WTC11 (cell line): ENCODE results near the gene RAB3IL1. TPM values are rescaled to one million over a fixed set of nuclear protein-coding genes. Genes with fewer than 3 reads are reported as not detected.

Experiments used
- ATAC-seq: fragments of 200-7000 bp; cut with Tn5 transposase; 2 replicates; pipeline ENCODE4 v1.10.0; 2021; ENCODE audit warnings: mild to moderate bottlenecking, moderate library complexity
- CTCF ChIA-PET: fragments of 300-600 bp; sonication (Branson Sonifier 250); formaldehyde crosslinking; loops from one replicate; lab custom pipeline; 2021; ENCODE audit warnings: antibody characterized with exemption; lab: Charles Lee
- POLR2A ChIA-PET: fragments of 350-600 bp; sonication (Branson Sonifier 250); formaldehyde crosslinking; loops from one replicate; lab custom pipeline; 2021; ENCODE audit warnings: antibody characterized with exemption; lab: Charles Lee
- DNase-seq: peaks from one replicate; pipeline ENCODE4 v3.0.0; 2021; ENCODE audit warnings: low spot score
- H3K27ac Mint-ChIP-seq: 2 replicates; pipeline ENCODE4 v1.8.0; 2021; ENCODE audit warnings: mixed read lengths
- H3K27me3 Mint-ChIP-seq: 2 replicates; pipeline ENCODE4 v1.8.0; 2021; ENCODE audit warnings: low read depth, mild to moderate bottlenecking, moderate library complexity, mixed read lengths
- H3K36me3 Mint-ChIP-seq: 2 replicates; pipeline ENCODE4 v1.8.0; 2021; ENCODE audit warnings: mixed read lengths
- H3K4me1 Mint-ChIP-seq: 2 replicates; pipeline ENCODE4 v1.8.0; 2022; ENCODE audit warnings: mixed read lengths
- H3K4me3 Mint-ChIP-seq: 2 replicates; pipeline ENCODE4 v1.8.0; 2021; ENCODE audit warnings: mild to moderate bottlenecking, moderate library complexity, mixed read lengths
- H3K9me3 Mint-ChIP-seq: 2 replicates; pipeline ENCODE4 v1.8.0; 2021; ENCODE audit warnings: mixed read lengths
- AR ChIP-seq: fragments of 250-450 bp; sonication (Bioruptor Pico); IDR thresholded peaks from 2 replicates; pipeline ENCODE4 v1.9.0; 2021; ENCODE audit warnings: mild to moderate bottlenecking
- ATF2 ChIP-seq: sonication (generic); formaldehyde crosslinking; IDR thresholded peaks from 2 replicates; pipeline ENCODE4 v1.8.1; 2022; ENCODE audit warnings: low read depth, missing genetic modification reagents, borderline replicate concordance
- CREM ChIP-seq: sonication (generic); formaldehyde crosslinking; IDR thresholded peaks from 2 replicates; pipeline ENCODE4 v1.8.1; 2022; ENCODE audit warnings: mild to moderate bottlenecking, missing genetic modification reagents, moderate library complexity
- GABPB1 ChIP-seq: sonication (generic); formaldehyde crosslinking; IDR thresholded peaks from 2 replicates; pipeline ENCODE4 v1.8.1; 2023; ENCODE audit warnings: mild to moderate bottlenecking, missing genetic modification reagents
- HMGXB4 ChIP-seq: sonication (generic); formaldehyde crosslinking; IDR thresholded peaks from 2 replicates; pipeline ENCODE4 v1.8.1; 2023; ENCODE audit warnings: mild to moderate bottlenecking, moderate library complexity, missing genetic modification reagents
- JAZF1 ChIP-seq: fragments of 250-450 bp; sonication (Bioruptor Pico); IDR thresholded peaks from 2 replicates; pipeline ENCODE4 v1.9.0; 2021; ENCODE audit warnings: moderate library complexity, mild to moderate bottlenecking, inconsistent platforms
- MXD4 ChIP-seq: fragments of 250-450 bp; sonication (Bioruptor Pico); IDR thresholded peaks from 2 replicates; pipeline ENCODE4 v1.8.0; 2021; ENCODE audit warnings: mild to moderate bottlenecking, moderate library complexity, borderline replicate concordance
- MYBL2 ChIP-seq: sonication (generic); formaldehyde crosslinking; IDR thresholded peaks from 2 replicates; pipeline ENCODE4 v1.8.1; 2023; ENCODE audit warnings: mild to moderate bottlenecking, moderate library complexity, missing genetic modification reagents
- OVOL2 ChIP-seq: fragments of 250-450 bp; sonication (Bioruptor Pico); IDR thresholded peaks from 2 replicates; pipeline ENCODE4 v1.9.0; 2021; ENCODE audit warnings: mild to moderate bottlenecking, borderline replicate concordance
- PREB ChIP-seq: sonication (generic); formaldehyde crosslinking; IDR thresholded peaks from 2 replicates; pipeline ENCODE4 v1.8.1; 2022; ENCODE audit warnings: mild to moderate bottlenecking, missing genetic modification reagents, moderate library complexity, borderline replicate concordance
- RELA ChIP-seq: sonication (generic); formaldehyde crosslinking; IDR thresholded peaks from 2 replicates; pipeline ENCODE4 v1.8.1; 2022; ENCODE audit warnings: missing genetic modification reagents, mild to moderate bottlenecking, borderline replicate concordance
- TCF7 ChIP-seq: sonication (generic); formaldehyde crosslinking; IDR thresholded peaks from 2 replicates; pipeline ENCODE4 v1.8.0; 2022; ENCODE audit warnings: mild to moderate bottlenecking, low read depth, missing genetic modification reagents, moderate library complexity
- ZBTB21 ChIP-seq: sonication (generic); formaldehyde crosslinking; IDR thresholded peaks from 2 replicates; pipeline ENCODE4 v1.8.1; 2023; ENCODE audit warnings: mild to moderate bottlenecking, missing genetic modification reagents, borderline replicate concordance
- ZMAT4 ChIP-seq: fragments of 250-450 bp; sonication (Bioruptor Pico); IDR thresholded peaks from 2 replicates; pipeline ENCODE4 v1.9.0; 2021; ENCODE audit warnings: mild to moderate bottlenecking
- ZNF121 ChIP-seq: sonication (generic); formaldehyde crosslinking; IDR thresholded peaks from 2 replicates; pipeline ENCODE4 v1.8.0; 2023; ENCODE audit warnings: missing genetic modification reagents
- ZNF317 ChIP-seq: sonication (generic); formaldehyde crosslinking; IDR thresholded peaks from 2 replicates; pipeline ENCODE4 v1.8.1; 2023; ENCODE audit warnings: low read depth, mild to moderate bottlenecking, moderate library complexity, missing genetic modification reagents, borderline replicate concordance
- ZNF396 ChIP-seq: fragments of 250-450 bp; sonication (Bioruptor Pico); IDR thresholded peaks from 2 replicates; pipeline ENCODE4 v1.8.0; 2021; ENCODE audit warnings: mild to moderate bottlenecking, moderate library complexity, borderline replicate concordance
- total RNA-seq: library from RNA; stranded (reverse); gene quantifications from 3 replicates; pipeline ENCODE4 v1.2.3, GENCODE V29; 2021
- TF ChIP-seq, protein P1 (sequence below): sonication (generic); formaldehyde crosslinking; IDR thresholded peaks from 2 replicates; pipeline ENCODE4 v1.8.1; 2022; ENCODE audit warnings: low read depth, mild to moderate bottlenecking, moderate library complexity, missing genetic modification reagents, borderline replicate concordance
- TF ChIP-seq, protein P2 (sequence below): sonication (generic); formaldehyde crosslinking; IDR thresholded peaks from 2 replicates; pipeline ENCODE4 v1.8.1; 2023; ENCODE audit warnings: mild to moderate bottlenecking, missing genetic modification reagents, moderate library complexity
- TF ChIP-seq, protein P3 (sequence below): sonication (generic); formaldehyde crosslinking; IDR thresholded peaks from 2 replicates; pipeline ENCODE4 v1.8.0; 2022; ENCODE audit warnings: mild to moderate bottlenecking, missing genetic modification reagents

Gene RAB3IL1
- total RNA-seq, 1 experiment from 2014 or later = 7.2 TPM

GRCh38 chr11:61922539-61922938 lies 5.2 kb upstream of the RAB3IL1 start (continued):
- no peak for TF ChIP-seq CREM (CRISPR knock-in tag)

DNA sequence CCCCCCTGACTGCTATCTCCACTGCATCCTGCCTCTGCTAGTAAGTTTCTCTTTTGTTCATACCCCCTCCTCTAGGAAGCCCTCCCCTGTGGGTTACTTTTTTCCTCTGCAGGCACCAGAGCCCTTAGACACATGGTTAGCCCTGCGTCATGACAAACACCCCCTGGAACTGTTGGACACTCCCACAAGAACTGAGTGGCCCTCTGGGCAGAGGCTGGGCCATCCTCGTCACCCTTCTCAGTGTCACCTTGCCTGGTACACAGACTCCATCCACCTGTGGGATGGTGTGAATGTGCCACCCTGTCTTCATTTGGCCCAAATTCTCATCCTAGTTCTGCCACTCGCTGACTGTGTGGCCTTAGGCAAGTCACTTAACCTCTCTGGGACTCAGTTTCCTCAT lies 4.1 kb upstream of the RAB3IL1 start:
- H3K4me1 Mint-ChIP-seq = peaks cover 45% of the 10 kb centered on the region
- no peaks in the 10 kb centered on the region for H3K9me3 Mint-ChIP-seq
- H3K27me3 Mint-ChIP-seq = peaks cover 25% of the 10 kb centered on the region
- CTCF ChIA-PET = interaction anchor here (2.7 to 5.2 kb wide), 3 partner anchors 23 to 161 kb away, joined by 15 to 95 read pairs (median 17); no protein-coding TSS in a partner anchor
- no peak overlapping the region for H3K4me3 Mint-ChIP-seq
- DNase-seq = no peak
- TF ChIP-seq ZNF396 (CRISPR knock-in tag) = no peak
- no peak for TF ChIP-seq TCF7 (CRISPR knock-in tag)
- no peak for TF ChIP-seq MYBL2 (CRISPR knock-in tag)
- TF ChIP-seq PREB (CRISPR knock-in tag) = no peak
- no peak for TF ChIP-seq ZNF317 (CRISPR knock-in tag)
- no peak for ATAC-seq
- H3K36me3 Mint-ChIP-seq = no peaks in the 10 kb centered on the region
- POLR2A ChIA-PET = no interaction called here
- H3K27ac Mint-ChIP-seq = no peak overlapping the region

GRCh38 chr11:61919705-61920631 lies 2.6 kb upstream of the RAB3IL1 start:
- Mint-ChIP-seq H3K9me3 (no peaks in the 10 kb centered on the region), H3K36me3 (no peaks in the 10 kb centered on the region), H3K27me3 (peaks cover 38% of the 10 kb centered on the region), H3K4me1 (peaks cover 34% of the 10 kb centered on the region), H3K4me3 (no peak overlapping the region), H3K27ac (no peak overlapping the region)
- ATAC-seq (no peak), DNase-seq (no peak)
- CTCF ChIA-PET = interaction anchor here (0.8 to 3.3 kb wide), 4 partner anchors 21 to 162 kb away, joined by 3 to 17 read pairs (median 8); no protein-coding TSS in a partner anchor
- POLR2A ChIA-PET = interaction anchor here (0.6 kb wide), 1 partner anchor 49 kb away, joined by 3 read pairs; no protein-coding TSS in a partner anchor
- TF ChIP-seq GABPB1 (CRISPR knock-in tag) (no peak), HMGXB4 (CRISPR knock-in tag) (no peak), ATF2 (CRISPR knock-in tag) (no peak), JAZF1 (CRISPR knock-in tag) (no peak), MYBL2 (CRISPR knock-in tag) (no peak), ZMAT4 (CRISPR knock-in tag) (no peak), OVOL2 (CRISPR knock-in tag) (no peak), MXD4 (CRISPR knock-in tag) (no peak), ZNF121 (CRISPR knock-in tag) (no peak), AR (no peak), RELA (CRISPR knock-in tag) (no peak), ZBTB21 (CRISPR knock-in tag) (no peak)
- TF ChIP-seq, protein P1, sequence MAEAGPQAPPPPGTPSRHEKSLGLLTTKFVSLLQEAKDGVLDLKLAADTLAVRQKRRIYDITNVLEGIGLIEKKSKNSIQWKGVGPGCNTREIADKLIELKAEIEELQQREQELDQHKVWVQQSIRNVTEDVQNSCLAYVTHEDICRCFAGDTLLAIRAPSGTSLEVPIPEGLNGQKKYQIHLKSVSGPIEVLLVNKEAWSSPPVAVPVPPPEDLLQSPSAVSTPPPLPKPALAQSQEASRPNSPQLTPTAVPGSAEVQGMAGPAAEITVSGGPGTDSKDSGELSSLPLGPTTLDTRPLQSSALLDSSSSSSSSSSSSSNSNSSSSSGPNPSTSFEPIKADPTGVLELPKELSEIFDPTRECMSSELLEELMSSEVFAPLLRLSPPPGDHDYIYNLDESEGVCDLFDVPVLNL = no peak
- TF ChIP-seq, protein P2, sequence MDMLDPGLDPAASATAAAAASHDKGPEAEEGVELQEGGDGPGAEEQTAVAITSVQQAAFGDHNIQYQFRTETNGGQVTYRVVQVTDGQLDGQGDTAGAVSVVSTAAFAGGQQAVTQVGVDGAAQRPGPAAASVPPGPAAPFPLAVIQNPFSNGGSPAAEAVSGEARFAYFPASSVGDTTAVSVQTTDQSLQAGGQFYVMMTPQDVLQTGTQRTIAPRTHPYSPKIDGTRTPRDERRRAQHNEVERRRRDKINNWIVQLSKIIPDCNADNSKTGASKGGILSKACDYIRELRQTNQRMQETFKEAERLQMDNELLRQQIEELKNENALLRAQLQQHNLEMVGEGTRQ (CRISPR knock-in tag) = no peak
- TF ChIP-seq, protein P3, sequence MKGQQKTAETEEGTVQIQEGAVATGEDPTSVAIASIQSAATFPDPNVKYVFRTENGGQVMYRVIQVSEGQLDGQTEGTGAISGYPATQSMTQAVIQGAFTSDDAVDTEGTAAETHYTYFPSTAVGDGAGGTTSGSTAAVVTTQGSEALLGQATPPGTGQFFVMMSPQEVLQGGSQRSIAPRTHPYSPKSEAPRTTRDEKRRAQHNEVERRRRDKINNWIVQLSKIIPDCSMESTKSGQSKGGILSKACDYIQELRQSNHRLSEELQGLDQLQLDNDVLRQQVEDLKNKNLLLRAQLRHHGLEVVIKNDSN (CRISPR knock-in tag) = no peak
